Measurements from ENCODE around the gene KLK2. TPM values are rescaled to one million over a fixed set of nuclear protein-coding genes. Genes with fewer than 3 reads are reported as not detected.

The KLK2 gene
- total and polyA plus RNA-seq, 4 donors, result not detected

- Histone ChIP-seq H3K27me3 (ENCODE audit: control insufficient read depth in 3 of 3, insufficient read depth in 3 of 3, low read length in 2 of 3) (peaks cover 24 to 55% (median 28%) of the 10 kb centered on the region in 3 donors), H3K9ac (ENCODE audit: insufficient read depth in 1 of 2, low read length in 2 of 2) (no peak overlapping the region), H3K27ac (ENCODE audit: low read depth in 1 of 2, low read length in 1 of 2) (no peak overlapping the region), H3K9me3 (ENCODE audit: control insufficient read depth in 4 of 4, insufficient read depth in 3 of 4, low read length in 3 of 4) (peaks cover 0 to 13% (median 0%) of the 10 kb centered on the region in 4 donors), H3K4me3 (no peak overlapping the region), H3K4me1 (ENCODE audit: control insufficient read depth in 5 of 5, insufficient read depth in 5 of 5, low read length in 5 of 5) (peaks cover 0 to 5% (median 0%) of the 10 kb centered on the region in 5 donors), H3K36me3 (ENCODE audit: control insufficient read depth in 4 of 4, insufficient read depth in 4 of 4, low read length in 4 of 4) (no peaks in the 10 kb centered on the region)
- ATAC-seq (ENCODE audit: insufficient read depth, low FRiP score) (no peak), DNase-seq (peak in 2 of 3 donors; percentile 4 to 40)
- no peak for TF ChIP-seq CTCF (IDR thresholded peaks at IDR 0.05; ENCODE audit: control extremely low read depth, extremely low read depth)
- WGBS, 2 donors, result 4 to 5% methylated on average over 36 of the region's 36 CpGs
These were observed 36.2 kb downstream of the KLK2 start for GRCh38 chr19:50909240-50910070.

- no peak for ATAC-seq (ENCODE audit: insufficient read depth, low FRiP score)
These were observed 37.5 kb downstream of the KLK2 start for GRCh38 chr19:50910722-50911121.

GRCh38 chr19:50911206-50912101, 38.2 kb downstream of the KLK2 start, which contains the start of gene KLK4:
Gene KLK4, minus strand, starts transcription at chr19:50911395. Its CDS starts 657 bp downstream, at chr19:50910738.
- 59 to 68% methylated on average over 9 of the region's 9 CpGs for WGBS, 2 donors
- TF ChIP-seq CTCF (IDR thresholded peaks at IDR 0.05; ENCODE audit: control extremely low read depth, extremely low read depth), result no peak
- Histone ChIP-seq H3K27me3 (ENCODE audit: control insufficient read depth in 3 of 3, insufficient read depth in 3 of 3, low read length in 2 of 3) (peaks cover 20 to 55% (median 25%) of the 10 kb centered on the region in 3 donors), H3K4me3 (no peak within 1 kb of the TSS), H3K9me3 (ENCODE audit: control insufficient read depth in 4 of 4, insufficient read depth in 3 of 4, low read length in 3 of 4) (peaks cover 0 to 13% (median 0%) of the 10 kb centered on the region in 4 donors), H3K4me1 (ENCODE audit: control insufficient read depth in 5 of 5, insufficient read depth in 5 of 5, low read length in 5 of 5) (peaks cover 0 to 5% (median 0%) of the 10 kb centered on the region in 5 donors), H3K27ac (ENCODE audit: low read depth in 1 of 2, low read length in 1 of 2) (no peak within 1 kb of the TSS), H3K9ac (ENCODE audit: insufficient read depth in 1 of 2, low read length in 2 of 2) (no peak within 1 kb of the TSS), H3K36me3 (ENCODE audit: control insufficient read depth in 4 of 4, insufficient read depth in 4 of 4, low read length in 4 of 4) (no peaks in the 10 kb centered on the region)
- DNase-seq (no peak), ATAC-seq (ENCODE audit: insufficient read depth, low FRiP score) (no peak)

More at GRCh38 chr19:50910722-50911121, 37.5 kb downstream of the KLK2 start:
- peaks cover 0 to 13% (median 0%) of the 10 kb centered on the region in 4 donors for H3K9me3 ChIP-seq (ENCODE audit: control insufficient read depth in 4 of 4, insufficient read depth in 3 of 4, low read length in 3 of 4)
- H3K4me1 ChIP-seq (ENCODE audit: control insufficient read depth in 5 of 5, insufficient read depth in 5 of 5, low read length in 5 of 5), result peaks cover 0 to 5% (median 0%) of the 10 kb centered on the region in 5 donors
- no peak overlapping the region for H3K27ac ChIP-seq (ENCODE audit: low read depth in 1 of 2, low read length in 1 of 2)
- WGBS, 2 donors, result 58 to 62% methylated on average over 4 of the region's 4 CpGs
- no peak for DNase-seq
- H3K4me3 ChIP-seq, result no peak overlapping the region
- no peak for TF ChIP-seq CTCF (IDR thresholded peaks at IDR 0.05; ENCODE audit: control extremely low read depth, extremely low read depth)
- H3K36me3 ChIP-seq (ENCODE audit: control insufficient read depth in 4 of 4, insufficient read depth in 4 of 4, low read length in 4 of 4), result no peaks in the 10 kb centered on the region
- H3K9ac ChIP-seq (ENCODE audit: insufficient read depth in 1 of 2, low read length in 2 of 2), result no peak overlapping the region
- peaks cover 24 to 55% (median 26%) of the 10 kb centered on the region in 3 donors for H3K27me3 ChIP-seq (ENCODE audit: control insufficient read depth in 3 of 3, insufficient read depth in 3 of 3, low read length in 2 of 3)
